Measurements from ENCODE around the gene BCAN.
"Not testable (repeated sequence)": the region's sequence is repeated elsewhere in the genome, so short reads cannot be mapped to it uniquely, and the experiment has no call there.

BCAN gene, protein sequence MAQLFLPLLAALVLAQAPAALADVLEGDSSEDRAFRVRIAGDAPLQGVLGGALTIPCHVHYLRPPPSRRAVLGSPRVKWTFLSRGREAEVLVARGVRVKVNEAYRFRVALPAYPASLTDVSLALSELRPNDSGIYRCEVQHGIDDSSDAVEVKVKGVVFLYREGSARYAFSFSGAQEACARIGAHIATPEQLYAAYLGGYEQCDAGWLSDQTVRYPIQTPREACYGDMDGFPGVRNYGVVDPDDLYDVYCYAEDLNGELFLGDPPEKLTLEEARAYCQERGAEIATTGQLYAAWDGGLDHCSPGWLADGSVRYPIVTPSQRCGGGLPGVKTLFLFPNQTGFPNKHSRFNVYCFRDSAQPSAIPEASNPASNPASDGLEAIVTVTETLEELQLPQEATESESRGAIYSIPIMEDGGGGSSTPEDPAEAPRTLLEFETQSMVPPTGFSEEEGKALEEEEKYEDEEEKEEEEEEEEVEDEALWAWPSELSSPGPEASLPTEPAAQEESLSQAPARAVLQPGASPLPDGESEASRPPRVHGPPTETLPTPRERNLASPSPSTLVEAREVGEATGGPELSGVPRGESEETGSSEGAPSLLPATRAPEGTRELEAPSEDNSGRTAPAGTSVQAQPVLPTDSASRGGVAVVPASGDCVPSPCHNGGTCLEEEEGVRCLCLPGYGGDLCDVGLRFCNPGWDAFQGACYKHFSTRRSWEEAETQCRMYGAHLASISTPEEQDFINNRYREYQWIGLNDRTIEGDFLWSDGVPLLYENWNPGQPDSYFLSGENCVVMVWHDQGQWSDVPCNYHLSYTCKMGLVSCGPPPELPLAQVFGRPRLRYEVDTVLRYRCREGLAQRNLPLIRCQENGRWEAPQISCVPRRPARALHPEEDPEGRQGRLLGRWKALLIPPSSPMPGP

DNA sequence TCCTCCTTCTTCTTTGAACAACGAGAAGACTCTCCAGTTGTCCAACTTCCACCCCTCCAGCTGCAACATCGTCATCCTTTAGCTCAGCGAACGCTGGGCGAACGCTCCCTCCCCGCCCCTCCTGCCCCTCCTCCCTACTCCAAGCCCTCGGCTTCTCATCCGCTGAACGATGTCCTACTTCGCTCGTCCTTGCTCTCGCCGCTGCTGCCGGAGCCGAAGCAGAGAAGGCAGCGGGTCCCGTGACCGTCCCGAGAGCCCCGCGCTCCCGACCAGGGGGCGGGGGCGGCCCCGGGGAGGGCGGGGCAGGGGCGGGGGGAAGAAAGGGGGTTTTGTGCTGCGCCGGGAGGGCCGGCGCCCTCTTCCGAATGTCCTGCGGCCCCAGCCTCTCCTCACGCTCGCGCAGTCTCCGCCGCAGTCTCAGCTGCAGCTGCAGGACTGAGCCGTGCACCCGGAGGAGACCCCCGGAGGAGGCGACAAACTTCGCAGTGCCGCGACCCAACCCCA lies at the start of gene BCAN:
Gene BCAN, plus strand, starts transcription at position 357 of the 504 bp plus-strand sequence. CDS start 3,938 bp downstream, outside the sequence.
- peak; percentile 32 for DNase-seq

DNA sequence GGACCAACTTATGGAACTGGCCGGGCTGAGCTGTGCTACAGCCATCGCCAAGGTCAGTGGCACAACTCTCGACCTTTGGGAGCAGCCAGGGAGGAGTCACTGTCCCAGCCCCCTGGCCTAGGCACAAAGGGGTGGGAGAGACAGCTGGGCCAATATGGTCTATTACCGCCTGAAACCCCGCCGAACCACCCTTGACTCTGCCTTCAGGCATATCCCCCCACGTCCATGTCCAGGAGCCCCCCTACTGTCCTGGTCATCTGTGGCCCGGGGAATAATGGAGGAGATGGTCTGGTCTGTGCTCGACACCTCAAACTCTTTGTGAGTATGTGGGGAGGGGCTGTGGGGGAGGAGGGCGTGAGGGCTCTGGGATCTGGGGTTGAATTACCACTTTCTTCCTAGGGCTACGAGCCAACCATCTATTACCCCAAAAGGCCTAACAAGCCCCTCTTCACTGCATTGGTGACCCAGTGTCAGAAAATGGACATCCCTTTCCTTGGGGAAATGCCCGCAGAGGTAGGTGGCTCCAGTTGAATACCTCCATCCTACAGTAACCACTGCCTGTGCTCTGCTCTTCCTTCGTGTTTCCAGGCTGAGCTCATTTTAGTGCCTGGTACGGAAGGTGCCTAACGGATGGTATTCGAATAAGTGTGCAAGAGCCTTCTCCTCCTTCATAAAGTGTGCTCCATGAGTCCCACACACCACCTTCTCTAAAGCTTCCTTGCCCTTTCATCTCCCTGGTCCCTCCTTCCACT lies 49.6 kb upstream of the BCAN start:
- DNase-seq: peak; percentile 16

DNA sequence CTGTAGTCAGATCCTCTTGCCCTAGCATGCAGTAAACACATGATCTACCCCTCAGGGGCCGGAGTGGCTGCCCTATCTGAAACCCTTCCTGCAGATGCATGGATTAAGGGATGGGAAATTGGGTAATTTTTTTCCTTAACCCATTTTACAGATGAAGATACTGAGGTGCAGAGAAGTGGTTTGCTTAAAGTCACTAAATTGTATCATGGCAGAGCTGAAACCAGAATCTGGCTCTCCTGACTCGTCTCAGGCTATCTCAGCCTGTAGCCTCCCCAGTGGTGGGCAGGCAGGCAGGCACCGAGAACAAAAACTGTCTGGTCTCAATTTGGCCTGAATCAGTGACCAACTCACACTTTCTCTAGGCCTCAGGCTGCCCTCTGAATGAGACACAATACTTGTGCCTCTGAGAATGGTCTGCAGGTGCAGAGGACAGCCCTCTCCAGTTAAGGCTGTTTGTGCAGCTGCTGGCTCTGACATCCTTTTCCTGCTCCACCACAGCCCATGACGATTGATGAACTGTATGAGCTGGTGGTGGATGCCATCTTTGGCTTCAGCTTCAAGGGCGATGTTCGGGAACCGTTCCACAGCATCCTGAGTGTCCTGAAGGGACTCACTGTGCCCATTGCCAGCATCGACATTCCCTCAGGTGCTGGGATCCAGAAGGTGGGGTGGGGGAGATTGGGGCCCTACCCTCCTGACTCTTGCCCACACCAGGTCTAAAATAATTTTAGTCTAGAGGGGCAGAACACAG lies 48.8 kb upstream of the BCAN start:
- DNase-seq: peak; percentile 18

DNA sequence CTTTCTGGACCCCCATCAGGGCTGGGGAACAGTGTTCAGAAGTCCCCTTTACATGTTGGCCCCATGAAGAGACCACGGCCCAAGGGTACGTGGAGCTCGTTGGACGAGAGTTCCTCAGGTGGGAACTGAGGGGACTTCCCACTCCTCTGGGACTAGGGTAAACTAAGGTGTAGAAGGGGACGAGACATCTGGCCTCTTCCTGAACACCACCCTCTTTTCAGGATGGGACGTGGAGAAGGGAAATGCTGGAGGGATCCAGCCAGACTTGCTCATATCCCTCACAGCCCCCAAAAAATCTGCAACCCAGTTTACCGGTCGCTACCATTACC lies 48.3 kb upstream of the BCAN start:
- DNase-seq: no peak

DNA sequence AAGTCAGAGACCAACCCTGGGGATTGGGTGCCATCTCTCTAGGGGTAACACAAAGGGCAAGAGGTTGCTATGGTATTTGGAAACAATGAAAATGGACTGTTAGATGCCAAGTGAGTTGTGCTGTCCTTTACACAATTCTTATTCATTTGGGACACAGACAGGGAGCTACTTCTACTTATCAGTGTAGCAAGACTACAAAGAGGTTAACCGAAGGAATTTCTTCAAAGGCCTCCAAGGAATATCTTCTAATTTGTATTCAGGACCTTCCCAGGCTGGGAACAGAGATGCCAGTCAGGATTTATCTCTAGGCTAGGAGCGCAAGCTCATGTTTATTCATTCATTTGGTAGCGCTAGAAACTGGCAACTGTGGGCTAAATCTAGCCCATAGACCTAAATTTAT lies 47.7 kb upstream of the BCAN start:
- DNase-seq: no peak

DNA sequence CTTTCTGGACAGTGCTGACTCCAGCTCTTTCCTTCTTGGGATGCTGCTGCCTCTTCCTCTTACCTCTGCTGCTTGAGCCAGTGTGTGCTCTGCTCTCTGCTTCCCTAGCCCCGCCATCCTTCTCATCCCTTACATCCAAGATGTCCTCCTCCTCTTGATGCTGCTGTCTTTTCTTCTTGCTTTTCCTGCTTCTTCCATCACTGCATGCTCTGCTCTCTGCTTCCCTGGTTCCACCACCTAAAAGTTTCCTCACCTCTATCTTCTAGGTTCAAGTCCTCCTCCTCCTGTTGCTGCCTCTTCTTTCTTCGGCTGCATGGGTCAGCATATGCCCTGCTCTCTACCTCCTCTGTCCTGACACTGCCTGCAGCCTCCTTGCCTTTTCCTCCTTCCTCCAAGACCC lies 46.9 kb upstream of the BCAN start:
- DNase-seq: no peak

DNA sequence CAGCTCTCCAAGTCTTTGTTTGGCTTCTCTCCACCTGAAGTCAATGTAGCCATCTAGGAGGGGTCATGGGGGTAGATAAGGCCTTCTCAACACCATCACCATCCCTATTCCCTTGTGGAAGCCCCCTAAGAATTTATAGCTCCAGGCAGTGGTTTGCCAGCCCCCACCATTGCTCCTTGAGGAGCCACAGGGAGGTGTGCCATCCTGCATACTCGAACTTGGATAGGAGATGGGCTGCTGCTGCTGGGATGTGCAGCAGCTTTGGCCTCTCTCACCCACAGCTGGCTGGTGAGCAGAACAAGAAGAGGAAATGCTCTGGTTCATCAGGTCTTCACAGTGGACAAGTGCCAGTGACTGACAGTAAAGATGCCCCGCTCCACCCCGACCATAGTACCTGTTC lies 45.5 kb upstream of the BCAN start:
- no peak for DNase-seq

DNA sequence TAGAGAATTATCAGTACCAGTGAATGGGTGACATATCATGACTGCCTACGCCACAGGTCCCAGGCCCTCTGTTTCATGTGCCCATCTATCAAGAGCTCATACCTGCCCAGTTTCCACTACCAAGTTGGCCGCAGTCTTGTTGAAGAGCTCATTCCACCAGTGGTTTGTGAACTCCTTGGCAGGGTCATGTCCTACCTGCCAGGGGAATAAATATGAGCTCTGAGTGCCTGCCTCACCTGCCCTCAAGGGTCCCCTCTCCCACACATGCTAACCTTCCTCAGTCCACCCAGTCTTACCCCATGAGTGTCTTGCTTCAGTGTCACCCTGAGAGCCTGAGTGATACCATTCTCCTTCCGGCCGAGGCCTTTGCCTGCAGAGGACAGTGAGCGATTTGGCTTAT lies 43.8 kb upstream of the BCAN start:
- DNase-seq: no peak

DNA sequence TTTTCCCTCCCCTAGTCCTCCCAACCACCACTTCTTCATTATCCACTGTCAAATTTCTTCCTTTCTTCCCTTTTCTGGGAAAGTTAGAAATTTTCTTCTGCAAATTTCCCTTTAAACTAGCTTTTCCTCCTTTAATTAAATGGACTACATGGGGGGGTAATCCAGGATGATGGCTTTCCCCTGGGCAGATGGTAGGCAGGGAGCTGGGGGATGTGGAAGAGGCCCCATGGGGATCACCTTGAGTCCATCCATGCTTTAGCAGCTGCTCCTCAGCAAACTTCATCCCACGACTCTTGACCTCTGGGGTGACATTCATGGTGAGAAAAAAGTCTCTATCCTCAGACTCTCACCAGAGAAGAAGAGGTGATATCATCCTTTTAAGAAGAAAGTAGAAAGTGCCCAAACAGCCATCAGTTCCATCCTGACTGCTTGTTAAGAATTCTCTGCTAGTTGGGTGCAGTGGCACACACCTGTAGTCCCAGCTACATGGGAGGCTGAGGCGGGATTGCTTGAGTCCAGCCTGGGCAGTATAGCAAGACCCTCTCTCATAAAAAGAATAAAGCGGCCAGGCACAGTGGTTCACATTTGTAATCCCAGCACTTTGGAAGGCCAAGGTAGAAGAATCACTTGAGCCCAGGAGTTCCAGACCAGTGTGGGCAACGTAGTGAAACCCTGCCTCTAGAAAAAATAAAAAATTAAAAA lies 43.0 kb upstream of the BCAN start:
- no peak for DNase-seq

DNA sequence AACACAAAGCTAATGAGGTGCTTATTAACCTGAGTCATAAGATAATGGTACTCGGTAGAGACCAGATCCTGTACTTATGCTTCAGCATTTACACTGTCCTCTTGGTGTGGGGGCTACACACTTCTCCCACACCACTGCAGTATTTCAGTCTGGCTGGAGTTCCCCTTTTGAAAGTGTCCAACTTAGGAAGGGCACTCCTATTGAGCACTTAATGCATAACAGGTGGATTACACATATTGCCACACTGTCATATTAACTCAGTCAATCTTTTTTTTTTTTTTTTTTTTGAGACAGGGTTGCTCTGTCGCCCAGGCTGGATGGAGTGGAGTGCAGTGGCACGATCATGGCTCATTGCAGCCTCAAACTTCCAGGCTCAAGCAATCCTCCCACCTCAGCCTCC lies 42.1 kb upstream of the BCAN start:
- DNase-seq: peak; percentile 91

DNA sequence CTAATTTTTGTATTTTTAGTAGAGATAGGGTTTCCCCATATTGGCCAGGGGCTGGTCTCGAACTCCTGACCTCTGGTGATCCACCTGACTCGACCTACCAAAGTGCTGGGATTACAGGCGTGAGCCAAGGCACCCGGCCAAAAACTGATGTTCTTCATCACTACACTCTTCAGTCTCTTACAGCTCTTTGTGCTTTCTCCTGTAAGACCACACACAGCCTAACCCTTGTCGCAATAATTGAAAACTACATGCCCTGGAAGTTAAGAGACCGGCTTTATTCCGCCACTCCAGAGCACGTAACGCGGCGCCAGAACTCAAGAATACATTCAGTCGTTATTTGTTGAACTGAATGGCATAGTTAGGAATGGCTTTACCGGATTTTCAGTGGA lies 41.2 kb upstream of the BCAN start:
- DNase-seq: peak; percentile 36

DNA sequence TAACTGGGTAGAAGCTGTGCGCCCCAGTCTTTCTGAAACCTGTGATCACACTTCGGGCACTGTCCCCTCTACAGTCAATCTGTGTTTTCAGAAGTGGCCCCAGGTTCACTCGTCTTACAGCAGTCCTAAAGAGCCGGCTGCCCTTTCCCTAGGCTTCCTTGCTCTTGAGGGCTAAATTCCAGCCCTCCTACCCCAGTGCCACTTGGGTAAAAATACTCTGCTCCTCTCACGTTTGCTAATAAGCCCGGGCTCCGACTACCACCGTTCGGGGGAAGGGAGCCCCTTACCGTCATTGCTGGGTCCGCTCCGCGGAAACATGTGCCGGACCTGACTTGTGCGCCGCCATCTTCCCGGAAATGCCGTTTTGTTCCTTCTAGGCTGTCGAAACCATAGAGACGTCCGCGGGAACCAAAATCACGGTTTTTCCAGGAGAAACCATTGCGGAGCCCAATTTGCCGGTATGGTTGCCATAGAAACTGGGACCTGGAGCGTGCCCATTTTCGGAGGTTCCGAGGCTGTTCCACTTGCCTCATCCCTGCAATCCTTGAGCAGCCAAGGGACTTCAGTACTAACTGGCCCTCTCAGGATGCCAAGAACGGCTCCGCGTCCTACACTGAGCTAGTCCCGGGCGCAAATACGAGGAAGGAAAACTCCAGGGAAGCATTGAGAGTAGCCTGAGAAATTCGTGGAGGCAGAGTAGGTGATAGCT lies 40.6 kb upstream of the BCAN start, which contains the start of gene GPATCH4:
Gene GPATCH4, minus strand, starts transcription at position 358 of the 709 bp plus-strand sequence.
- DNase-seq: peak; percentile 92

DNA sequence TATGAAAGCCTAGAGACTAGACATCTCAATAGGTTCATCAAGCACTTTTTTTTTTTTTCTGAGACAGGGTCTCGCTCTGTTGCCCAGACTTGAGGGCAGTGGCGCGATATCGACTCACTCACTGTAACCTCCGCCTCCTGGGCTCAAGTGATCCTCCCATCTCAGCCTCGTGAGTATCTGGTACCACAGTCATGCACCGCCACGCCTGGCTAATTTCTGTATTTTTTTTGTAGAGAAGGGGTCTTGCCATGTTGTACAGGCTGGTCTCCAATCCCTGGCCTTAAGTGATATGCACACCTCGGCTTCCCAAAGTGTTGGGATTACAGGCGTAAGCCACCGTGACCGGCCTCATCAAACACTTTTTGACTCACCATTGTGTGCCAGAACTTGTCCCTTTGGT lies 40.0 kb upstream of the BCAN start:
- DNase-seq: no peak

DNA sequence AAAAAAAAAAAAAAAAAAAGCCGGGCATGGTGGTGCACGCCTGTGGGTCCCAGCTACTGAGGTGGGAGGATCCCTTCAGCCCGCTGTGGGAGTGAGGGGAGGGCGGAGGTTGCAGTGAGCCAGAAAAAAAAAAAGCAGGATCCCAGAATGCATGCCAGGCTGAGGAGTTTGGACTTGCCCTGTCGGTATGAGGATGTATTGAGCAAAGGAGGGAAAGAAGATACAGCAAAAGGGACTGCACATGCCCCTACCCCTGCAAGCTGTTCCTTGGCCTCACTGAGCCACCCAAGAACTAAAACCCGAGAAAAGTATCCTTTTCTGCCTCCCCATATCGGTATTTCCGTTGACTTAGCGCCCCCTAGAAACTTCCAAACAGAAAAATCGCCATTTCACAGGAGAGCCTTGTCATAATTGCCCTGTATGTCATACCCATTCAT lies 39.3 kb upstream of the BCAN start:
- DNase-seq: peak; percentile 72

DNA sequence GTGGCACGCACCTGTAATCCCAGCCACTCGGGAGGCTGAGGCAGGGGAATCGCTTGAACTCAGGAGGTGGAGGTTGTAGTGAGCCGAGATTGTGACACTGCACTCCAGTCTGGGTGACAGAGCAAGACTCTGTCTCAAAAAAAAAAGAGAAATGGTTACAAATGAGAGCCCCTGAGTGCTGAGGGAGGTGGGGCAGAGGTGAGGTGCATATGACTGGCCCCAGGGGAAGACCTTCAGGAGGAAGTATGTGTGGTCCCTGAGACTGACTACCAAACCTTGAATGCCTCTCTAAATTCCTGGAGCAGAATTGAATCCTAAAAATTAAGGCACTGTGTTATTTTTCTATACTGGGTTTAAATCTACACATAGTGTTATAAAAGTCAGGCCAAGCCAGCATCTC lies 34.6 kb upstream of the BCAN start:
- DNase-seq: not testable (repeated sequence)

DNA sequence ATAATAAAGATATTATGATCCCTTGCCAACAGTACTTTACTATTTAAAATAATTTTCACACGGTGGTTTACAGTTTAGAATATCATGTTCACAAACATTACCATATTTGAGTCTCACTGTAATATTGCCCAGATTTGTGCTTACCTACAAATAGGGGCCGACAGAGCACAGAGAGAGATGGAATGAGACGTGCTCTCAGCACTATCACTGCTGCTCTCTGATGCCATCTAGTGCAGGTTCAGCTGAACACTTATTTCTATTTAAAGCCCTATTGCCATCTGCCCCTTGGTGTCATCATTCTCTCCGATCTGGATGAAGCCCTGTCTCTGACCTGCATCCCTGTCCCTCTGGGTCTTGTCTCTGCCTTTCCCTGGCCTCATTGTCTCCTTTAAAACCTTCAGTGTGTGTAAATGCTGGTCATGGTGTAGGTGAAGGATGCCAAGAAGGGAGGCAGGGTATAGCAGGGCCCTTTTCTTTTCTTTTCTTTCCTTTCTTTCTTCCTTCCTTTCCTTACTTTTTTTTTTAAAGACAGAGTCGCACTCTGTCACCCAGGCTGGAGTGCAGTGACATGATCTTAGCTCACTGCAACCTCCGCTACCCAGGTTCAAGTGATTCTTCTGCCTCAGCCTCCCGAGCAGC lies 33.8 kb upstream of the BCAN start:
- DNase-seq: peak; percentile 89

DNA sequence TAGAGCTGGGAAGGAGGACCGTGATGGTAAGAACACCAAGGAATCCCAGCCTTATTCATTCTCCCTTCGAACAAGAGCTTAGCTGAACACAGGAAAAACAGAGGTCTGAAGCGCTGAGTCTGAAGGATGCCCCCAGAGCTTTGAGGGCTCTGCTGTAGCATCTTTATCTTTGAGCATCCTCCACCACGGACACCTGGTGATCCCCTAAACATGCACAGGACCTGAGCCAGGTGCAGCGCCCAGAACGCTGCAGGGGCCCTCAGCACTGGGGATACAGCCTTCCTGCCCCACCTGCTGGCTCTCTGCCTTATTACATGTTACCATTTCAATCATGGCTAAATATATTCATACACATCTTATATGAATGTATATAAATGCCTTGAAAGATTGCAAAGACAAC lies 32.9 kb upstream of the BCAN start:
- DNase-seq: peak; percentile 72

DNA sequence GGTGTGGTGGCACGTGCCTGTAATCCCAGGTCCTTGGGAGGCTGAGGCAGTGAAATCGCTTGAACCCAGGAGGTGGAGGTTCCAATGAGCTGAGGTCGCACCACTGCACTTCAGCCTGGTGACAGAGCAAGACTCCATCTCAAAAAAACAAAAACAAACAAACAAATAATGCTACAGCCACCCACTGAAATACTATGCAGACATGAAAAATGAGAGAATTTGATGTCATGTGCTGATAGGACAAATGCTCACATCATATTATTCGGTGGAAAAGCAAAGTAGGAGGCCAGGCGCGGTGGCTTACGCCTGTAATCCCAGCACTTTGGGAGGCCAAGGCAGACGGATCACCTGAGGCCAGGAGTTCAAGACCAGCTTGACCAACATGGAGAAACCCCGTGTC lies 31.8 kb upstream of the BCAN start:
- DNase-seq: not testable (repeated sequence)

DNA sequence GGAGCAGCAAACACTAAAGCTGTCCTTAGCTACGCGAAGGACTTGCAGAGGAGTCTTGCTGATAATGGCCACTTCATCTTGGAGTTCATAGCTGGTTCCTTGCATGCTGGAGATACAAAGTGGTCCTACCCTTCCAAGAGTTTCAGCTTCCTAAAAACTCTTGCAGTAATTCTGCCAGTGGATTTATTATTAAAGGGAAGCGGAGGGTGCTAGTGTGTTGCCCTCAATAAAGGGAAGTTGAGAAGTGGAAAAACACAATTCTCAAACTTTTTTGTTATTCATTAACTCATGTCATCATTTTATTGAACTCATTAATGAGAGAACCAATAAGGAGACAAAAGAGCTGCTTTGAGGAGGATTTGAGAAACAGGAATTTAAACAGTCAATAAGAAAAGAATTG lies 29.3 kb upstream of the BCAN start:
- DNase-seq: no peak

DNA sequence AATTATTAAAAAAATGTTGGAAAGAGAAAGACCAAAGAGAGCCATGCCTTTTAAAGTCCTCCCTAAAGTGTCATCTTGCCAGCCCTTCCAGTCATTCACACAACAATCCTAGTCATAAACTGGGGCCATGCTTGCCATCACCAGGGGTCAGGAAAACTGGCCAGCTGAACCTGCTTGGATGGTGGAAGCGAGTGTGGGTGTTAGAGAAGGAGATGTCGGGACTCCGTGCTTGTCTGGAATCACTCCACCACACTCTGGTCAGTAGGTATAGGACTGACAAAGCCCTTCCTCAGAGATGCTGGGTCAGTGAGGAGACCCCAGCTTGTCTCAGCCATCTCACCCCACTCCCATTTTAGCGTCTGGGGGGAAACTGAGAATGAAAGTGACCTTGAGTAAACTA lies 26.0 kb upstream of the BCAN start:
- DNase-seq: no peak

Data from hematopoietic multipotent progenitor cell treated with erythropoietin and hydrocortisone succinate and interleukin-3 and kit ligand, for 4 days (in vitro differentiated cells).